ENCODE data around the gene CFAP161.
"Not testable (repeated sequence)": the region's sequence is repeated elsewhere in the genome, so short reads cannot be mapped to it uniquely, and the experiment has no call there.

Gene CFAP161

DNA sequence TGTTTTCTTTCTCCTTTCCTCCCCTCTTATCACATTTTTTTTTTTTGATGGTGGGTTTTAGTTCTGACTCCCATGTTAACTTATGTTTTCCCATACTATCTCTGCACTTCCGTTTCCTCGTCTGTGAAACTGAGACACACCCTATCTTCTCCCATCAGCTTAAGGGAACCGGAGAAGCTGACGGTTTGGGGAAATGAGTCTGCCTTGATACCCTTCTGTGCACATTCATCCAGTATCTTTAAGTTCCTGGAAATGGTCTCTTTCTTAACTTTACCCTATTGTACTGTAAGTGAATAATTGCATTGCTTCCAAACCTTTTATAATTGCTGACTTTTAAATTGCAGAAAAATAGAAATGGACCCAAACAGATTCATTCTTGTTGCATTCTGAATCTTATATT lies 26.2 kb upstream of the CFAP161 start:
- no peak for DNase-seq (ENCODE audit: low read depth)

DNA sequence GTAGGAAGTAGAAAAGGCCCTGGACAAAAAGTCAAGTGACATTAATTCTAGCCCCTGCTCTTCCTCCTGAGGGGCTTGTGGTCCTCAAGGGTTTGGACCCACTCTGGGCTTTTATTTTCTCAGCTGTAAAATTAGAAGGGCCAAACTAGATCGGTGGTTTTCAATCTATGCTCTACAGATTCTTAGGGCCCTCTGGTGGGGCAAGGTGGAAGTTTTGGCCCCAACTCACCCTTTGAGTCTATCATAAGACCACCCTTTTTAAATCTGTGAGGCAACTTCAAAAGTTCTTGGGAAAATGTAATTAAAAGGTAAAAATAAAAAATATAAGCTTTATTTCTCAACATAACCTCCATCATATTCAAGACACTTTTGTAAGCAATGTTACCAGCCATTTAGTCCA lies 25.6 kb upstream of the CFAP161 start:
- no peak for DNase-seq (ENCODE audit: low read depth)

DNA sequence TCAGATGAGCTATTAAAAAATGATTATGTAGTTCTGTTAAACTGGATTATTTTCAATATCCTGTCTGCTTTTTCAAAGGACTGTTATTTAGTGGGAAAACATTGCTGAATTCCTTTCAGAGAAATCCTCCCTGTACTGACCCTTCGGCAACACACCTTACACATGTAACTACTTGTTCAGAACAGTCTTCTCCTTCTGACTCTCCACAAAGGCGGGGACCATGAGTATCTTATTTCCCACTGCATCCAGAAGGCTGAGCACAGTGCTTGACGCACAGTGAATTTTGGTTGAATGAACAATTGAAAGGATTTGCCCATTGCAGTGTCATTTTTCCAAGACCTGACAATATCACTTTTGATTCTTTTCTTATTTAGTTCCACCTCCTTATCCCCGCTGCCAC lies 23.1 kb upstream of the CFAP161 start:
- no peak for DNase-seq (ENCODE audit: low read depth)

DNA sequence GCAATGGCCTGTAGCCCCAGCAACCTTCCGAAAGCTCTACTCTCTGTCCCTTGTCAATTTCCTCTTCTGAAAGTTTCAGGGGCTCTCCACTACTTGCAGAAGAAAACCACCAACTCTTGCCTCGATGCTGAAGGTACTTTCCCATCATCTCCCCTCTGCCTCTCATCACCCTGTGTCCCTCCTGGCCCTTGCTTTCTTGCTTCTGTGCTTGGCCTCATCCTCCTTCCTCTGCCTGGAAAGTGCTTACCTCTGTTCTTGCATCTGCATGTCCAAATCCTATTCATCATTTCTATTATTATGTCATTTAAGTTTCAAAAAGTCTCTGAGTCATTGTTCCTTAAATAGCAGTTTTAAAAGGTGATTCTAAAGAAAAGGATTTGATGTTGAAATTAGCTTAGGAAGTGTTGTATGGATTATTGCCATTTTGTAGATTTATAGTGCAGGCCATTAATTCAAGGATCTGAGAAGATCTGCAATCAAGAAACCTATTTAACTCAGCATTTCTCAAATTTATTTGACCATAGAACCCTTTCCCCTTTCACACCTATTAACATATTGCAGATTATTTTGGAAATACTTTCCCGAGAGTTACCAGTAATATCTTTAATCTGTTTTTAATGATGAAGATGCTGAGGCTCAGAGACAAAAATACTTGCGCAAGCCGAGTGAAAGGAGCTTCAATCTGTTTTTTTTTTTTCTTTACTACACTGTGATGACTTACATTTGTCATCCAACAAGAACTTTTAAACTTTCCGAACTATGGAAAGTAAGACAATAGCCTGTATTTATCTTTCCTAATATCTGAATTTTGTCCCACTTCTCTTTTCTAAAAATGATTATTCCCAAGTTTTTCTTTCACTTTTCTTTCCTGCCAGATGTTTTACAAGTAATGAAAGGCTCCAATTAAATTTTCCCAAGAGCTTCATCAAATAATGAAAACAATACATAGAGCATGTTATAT lies 22.3 kb upstream of the CFAP161 start:
- DNase-seq (ENCODE audit: low read depth) = no peak

DNA sequence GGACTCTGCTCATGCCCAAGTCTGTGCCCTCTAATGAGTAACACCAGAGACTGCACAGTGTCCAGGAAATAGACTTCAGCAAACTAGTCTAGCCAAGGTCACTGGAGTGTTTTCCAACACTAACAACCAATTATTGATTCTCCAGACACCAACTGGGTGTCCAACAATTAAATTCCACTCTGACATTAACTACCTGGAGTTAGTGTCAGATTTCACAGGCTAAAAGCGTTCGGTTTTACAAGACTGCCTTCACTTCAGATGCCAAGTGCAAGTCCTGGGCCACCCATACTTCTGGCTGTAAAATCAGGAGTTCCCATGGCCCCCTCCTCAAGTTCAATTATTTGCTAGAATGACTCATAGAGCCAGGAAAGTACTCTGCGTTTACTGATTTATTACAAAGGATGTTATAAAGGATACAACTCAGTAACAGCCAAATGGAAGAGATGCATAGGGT lies 20.8 kb upstream of the CFAP161 start:
- no peak for DNase-seq (ENCODE audit: low read depth)

DNA sequence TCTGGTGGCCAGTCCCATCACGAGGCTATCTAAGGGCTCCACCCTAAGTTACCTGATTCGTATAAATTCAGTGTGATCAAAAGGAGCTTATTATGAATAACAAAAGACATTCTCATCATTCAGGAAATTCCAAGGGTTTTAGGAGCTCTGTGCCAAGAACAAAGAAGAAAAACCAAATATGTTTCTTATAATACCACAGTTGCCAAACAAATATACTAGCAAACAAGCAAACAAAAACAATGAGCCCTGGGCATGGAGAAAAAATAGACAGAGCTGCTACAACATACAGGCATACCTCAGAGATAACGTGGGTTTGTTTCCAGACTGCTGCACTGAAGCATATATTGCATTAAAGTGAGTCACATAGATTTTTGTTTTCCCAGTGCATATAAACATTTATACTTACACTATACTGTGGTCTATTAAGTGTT lies 20.2 kb upstream of the CFAP161 start:
- no peak for DNase-seq (ENCODE audit: low read depth)

DNA sequence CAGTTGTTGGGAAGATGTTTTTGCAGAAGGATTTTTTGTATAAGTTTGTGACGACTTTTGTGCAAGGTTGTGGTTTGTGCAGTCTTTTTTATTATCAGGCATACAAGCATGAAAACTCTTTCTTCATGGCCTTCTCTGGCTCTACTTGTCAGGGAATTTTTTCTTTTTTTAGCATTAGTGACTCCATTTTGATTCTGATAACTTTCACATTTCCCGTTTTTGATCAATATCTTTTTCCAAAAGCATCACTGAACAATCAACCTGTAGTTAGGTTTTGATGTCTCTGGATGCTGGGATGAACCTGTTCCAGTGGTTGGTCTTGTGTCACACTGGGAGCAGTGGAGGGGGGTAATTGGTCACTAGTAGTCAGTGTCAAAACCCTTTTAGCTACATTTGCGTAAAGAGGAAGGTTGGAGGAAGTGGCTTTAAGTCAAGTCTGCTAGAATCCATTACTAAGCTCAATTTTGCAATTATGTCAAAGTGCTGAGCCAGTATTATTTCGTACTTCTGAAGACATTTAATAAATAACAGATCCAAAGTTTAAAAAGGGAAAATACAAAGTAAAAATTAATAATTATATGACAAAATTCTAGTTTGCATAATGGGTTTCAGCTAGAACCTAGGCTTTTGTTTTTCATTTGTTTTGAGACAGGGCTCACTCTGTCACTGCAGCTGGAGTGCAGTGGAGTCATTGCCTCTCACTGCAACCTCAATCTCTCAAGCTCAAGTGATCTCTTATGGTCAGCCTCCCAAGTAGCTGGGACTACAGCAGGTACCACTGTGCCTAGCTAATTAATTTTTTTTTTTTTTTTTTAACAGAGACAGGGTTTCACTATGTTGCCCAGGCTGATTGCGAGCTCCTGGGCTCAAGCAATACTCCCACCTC lies 18.8 kb upstream of the CFAP161 start:
- no peak for DNase-seq (ENCODE audit: low read depth)

DNA sequence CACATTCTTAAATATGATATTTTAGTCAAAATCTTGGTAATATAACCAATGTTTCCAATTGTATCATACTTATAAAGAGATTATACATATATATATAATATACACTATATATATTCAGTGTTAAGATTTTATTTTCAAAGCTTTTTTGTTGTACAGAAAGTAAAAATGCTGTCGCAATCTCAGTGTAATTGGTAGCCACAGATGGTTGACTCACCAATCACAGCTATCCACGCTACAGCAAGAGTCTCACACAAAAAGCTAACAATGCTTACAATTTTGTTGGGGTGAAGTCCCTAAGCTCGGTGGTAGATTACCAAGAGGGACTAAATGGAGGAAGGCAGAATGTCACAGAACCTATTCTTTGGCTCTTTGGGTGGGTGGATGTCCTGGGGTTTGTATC lies 16.9 kb upstream of the CFAP161 start:
- DNase-seq (ENCODE audit: low read depth) = no peak

DNA sequence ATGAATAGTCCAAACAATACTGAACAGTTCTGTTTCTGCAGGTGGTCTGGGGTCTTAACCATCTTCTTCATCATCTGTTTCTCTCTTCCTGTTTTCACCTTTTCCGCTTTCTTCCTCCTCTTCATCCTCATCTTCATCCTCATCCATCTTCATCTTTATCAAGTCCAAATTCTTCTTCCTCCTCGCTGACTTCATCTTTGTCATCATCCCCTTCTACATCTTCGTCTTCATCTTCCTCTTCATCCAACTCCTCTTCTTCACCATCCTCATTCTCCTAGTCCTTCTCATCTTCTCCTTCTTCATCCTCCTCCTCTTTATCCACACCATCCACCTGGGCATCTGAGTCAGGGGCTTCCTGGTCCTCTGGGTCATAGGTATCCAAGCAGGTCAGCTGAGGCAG lies 16.5 kb upstream of the CFAP161 start:
- DNase-seq (ENCODE audit: low read depth) = no peak

DNA sequence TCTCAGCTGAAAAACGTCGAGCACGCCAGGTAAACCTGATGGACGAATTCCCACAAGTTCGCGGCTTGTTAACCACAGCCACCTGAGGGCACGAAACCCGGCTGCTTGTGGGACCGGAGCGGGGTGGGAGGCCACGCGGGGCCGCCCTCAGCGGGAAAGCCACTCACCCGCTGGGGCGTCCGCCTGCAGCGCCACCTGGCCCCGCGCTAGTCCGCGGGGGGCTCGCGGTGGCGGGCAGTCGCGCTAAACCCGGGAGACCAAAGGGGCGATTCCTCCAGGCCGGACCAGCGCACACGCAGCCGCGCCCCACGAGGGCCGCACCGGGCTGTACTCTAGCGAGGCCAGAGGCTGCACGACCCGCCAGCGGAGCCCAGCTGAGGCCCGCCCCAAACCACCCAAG lies 15.7 kb upstream of the CFAP161 start:
- no peak for DNase-seq (ENCODE audit: low read depth)

DNA sequence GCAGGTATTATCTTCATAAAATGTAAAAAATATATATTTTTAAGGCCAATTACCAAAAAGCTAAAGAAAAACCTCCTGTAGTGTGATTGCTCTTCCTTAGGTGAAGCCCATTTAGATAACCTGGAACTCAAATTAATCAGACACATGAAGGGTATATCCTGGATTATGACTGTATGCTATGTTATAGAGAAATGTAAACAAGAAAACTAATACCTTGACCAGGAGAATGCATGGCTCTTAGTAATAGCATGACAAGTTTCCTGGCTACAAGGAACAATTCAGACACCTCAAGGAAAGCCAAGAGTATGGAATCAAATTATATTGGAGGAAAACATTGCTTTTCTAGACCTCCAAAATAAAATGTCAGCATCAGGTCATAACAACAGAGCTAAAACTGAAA lies 14.0 kb upstream of the CFAP161 start:
- no peak for DNase-seq (ENCODE audit: low read depth)

DNA sequence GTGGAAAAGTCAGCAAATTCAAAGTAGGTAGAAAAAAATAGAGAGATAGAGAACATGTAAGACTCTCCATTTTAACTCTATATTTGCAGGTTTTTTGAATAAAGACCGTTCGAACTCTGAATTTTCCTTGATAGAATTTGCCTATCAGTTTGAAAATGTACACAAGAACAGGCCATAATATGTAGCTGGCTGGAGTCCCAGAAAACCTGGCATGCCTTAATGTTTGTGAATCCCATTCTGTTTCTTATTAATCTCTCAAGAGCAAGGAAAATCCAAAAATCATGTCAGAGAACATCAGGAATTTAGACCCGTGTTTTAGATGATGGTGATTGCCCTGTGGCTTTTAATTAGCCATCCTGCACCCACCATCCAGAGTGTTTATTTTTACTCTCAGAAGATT lies 7.2 kb upstream of the CFAP161 start:
- DNase-seq (ENCODE audit: low read depth) = no peak

DNA sequence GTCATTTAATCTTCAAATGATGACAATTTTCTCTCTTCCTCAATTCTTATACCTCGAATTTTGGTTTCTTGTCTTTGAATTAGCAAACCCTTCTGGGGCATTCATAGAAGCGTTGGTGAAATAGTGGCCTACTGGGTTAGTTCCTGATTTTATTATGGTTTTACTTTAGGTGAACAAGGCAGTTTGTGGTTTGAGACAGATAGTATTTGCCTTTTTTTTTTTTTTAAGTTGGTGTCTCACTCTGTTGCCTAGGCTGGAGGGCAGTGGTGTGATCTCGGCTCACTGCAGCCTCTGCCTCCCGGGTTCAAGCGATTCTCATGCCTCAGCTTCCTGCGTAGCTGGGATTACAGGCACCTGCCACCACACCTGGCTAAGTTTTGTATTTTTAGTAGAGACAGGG lies 7.4 kb downstream of the CFAP161 start:
- DNase-seq (ENCODE audit: low read depth) = not testable (repeated sequence)

DNA sequence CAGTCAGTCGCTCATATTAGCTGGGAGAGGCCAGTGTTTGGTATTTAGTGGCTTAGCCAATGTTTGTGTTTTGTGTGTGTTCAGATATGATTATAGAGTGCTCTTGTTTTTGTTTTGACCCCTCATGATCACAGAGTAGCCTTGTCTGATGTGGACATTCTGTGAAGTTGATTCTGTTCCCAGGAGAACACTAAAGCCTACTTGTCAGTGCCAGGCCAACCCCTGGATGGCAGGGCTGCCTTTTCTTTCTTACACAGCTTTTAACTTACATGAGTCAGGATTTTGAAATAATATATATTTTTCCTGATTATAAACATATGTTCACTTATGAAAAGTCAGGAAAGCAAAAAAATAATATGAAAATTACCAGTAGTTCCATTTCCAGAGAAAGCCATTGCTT lies 11.9 kb downstream of the CFAP161 start:
- no peak for DNase-seq (ENCODE audit: low read depth)

DNA sequence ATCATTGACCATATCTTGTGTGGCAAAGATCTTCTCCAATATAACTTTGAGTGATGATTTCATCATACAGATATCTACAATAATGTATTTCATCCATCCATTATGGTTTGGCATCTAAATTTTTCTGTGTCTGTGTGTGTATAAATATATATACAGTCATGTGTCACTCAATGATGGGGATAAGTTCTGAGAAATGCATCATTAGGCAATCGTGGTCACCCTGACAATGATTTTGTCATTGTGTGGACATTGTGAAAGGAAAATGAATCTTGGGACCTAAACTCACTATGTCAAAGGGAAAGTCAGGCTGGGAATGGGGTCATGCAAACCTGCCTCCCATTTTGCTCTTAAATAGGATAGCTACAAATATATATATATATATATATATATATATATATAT lies 12.4 kb downstream of the CFAP161 start:
- DNase-seq (ENCODE audit: low read depth) = no peak

DNA sequence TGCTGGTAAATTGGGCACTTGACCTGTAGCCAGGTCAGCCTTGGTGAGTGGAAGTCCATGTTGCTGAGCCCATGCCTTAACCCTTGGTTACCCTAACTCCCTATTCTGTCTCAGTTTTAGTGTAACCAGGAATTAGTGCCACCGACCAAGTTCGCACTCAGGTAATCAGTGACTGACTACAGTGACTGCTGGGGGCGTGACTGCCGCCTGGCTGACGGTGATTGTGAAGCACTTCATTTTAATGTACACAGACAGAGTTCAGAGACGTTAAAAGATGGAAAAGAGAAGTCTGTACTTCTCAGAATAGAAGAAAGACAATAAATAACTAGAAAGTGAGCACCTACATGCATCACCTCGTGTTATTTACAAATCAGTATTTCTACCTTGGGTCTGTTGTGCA lies 17.3 kb downstream of the CFAP161 start:
- no peak for DNase-seq (ENCODE audit: low read depth)

DNA sequence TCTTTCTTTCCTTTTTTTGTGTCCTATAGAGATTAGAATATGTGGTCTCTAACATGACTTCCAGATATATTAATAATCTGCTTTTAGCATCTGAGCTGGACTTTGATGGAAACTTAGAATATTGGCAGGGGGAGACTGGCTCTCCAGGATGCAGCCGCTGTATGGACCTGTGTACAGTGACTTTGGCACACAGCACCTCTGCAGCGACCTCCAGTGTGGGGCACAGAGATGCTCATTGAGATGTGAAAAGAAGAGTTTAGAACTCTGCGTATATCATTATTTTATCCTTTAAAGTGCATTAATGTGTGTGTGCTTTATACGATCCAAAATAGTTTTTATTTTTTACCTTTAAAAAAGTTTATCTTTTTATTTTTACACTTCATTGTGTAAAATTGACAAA lies 18.3 kb downstream of the CFAP161 start:
- DNase-seq (ENCODE audit: low read depth) = no peak

DNA sequence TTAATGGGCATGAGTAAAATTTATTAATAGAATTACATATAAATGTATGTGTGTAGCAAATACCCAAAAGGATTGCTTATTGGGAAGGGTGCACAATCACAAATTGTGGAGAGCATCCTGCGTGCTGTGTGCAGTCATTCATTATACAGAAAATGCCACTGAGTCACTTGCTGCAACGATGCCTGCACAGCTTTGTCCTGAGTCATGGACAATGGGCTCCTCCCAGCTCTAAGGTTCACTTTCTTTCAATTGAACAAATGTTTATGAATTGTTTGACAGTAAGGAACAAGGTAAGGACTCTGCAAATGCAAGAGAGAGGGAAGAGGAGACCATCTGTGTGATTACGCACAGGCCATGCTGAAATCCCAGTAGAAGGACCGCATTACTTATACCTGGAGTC lies 18.7 kb downstream of the CFAP161 start:
- no peak for DNase-seq (ENCODE audit: low read depth)

DNA sequence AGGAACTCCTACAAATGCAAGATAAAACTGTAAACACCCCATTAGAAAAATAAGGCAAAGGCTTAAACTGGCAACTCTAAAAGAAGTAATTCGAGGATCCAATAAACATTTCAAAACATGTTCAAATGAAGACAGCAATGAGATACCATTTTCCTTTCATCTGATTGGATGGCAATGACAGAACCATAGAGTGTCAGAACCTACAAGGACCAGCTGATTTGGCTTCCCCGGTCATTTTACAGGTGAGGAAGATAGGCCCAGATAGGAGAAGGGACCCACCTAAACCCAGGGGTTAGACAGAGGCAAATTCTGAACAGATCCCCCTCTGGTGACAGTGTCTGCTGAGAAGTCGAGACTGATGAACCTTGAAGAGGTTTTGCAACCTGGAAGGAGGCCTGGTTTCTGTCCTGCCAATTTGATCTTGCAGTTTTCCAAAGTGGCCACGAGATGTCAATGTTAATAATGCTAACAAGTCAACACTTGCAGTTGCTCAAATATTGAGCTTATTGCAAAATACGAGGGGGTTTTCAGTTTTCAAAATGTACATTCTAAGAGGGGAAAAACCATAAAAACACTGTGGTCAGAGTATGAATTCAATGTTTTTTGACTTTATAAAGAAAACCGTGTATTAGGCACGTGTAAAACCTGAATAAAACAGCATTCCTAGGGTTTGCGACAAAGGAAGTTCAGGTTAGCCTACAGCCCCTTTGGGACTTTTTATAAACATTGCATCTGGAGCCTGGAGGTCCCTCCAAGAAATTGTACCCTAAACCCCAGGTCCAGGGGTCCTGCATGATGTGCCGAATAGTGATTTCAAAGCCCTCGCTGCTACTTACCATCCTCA lies 21.5 kb downstream of the CFAP161 start:
- no peak for DNase-seq (ENCODE audit: low read depth)

DNA sequence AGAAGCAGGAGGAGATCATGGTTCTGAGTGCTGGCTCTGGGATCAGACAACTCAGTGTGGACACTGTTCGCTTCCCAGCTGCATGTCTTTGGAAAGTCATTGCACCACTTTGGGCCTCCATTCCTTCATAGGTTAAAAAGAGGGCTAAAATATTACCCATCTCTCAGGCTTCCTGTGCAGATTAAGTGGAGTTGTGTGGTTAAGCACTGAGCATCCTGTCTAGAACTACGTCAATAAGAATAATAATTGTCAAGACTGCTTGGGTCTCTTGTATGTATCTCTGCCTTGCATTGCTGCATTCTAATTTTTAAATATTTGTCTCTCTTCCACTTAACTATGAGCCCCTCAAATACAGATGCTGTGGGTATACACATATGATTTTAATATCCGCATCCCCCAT lies 22.3 kb downstream of the CFAP161 start:
- DNase-seq (ENCODE audit: low read depth) = no peak

DNA sequence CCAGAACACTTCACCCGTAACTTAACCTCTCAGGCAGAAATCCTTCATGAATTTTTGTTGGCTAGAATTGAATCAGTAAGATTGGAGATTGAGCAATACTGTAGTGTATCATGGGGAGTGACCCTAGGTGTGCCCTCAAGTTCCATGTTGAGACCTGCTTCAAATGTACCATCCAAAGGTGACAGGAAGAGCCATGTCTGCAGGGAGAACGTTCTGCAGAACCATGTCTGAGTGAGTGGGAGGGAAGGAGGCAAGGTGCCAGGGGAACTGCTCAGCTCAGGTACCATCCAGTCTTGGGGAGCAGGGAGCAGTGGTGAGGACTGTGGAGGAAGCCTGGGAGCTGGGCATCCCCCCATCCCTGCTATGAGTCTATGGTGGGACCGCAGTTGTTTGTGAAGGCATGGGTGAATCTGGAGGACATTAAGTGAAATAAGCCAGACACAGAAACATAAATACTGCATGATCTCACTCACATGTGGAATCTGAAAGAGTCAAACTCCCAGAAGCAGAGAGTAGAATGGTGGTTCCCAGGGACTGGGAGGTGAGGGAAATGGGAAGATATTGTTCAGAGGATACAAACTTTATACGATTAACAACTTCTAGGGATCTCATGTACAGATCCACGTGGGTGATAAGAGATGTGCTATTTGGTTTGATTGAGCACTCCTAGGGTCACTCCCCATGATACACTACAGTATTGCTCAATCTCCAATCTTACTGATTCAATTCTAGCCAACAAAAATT lies 23.3 kb downstream of the CFAP161 start:
- no peak for DNase-seq (ENCODE audit: low read depth)

DNA sequence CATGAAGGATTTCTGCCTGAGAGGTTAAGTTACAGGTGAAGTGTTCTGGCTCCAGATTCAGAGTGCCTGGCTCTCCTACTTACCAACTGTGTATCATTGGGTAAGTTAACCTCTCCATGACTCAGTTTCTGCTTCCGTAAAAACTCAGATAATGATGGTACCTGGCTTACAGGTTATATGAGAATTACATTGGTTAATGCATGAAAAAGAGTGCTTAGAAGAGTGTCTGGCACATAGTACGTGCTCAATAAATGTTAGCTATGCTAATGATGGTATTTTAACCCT lies 23.8 kb downstream of the CFAP161 start:
- DNase-seq (ENCODE audit: low read depth) = no peak

Measured in T-helper 22 cell (primary cell).